Activated CD4-positive, alpha-beta T cell treated with anti-CD3 and anti-CD28 coated beads, Interleukin-2, amount 50 U/mL, for 4 hours (primary cell): ENCODE results near the gene MITF.

Experiments used
- DNase-seq, 2 experiments: peaks; one replicate each; pipeline ENCODE4 v3.0.0-alpha.2; 2020

Gene MITF

DNA sequence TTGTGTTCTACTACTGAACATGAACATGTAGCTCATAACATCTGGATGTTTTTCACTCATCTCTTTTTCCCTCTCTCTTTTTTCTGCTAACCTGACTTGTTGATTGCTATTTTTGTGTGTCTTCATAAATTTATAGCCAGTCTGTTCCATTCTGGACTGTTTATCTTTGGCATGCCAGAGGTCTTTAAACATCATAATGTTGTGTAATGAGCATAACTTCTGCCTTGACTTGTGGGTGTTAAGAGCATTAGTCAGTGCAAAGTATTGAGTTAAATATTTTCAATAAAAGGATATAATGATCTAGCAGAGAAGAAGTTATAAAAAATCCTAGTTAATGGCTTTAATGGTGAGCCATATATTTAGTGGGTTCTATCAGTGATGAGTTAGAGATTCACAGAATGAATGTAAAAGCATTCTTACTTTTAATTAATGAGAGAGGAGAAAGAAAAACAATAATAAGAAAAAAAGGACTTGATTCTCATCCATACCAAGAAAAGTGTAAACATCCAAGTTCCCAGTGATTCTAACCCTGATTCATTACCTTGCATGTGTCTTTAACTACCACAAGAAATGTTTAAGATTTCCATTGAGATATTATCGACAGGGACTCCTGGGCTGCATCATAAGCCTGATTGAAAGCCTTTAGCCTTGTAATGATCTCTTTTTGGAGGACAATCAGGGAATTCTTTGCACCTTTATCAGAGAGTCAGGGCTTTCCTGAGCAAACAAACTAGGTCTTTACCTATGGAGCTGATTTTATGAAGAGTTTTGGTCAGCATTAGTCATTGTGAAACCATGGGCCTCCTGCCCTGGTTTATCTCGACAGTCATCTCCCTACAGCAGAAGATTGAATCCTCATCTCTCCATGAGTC lies 22.9 kb downstream of the MITF start:
- no peak for DNase-seq

DNA sequence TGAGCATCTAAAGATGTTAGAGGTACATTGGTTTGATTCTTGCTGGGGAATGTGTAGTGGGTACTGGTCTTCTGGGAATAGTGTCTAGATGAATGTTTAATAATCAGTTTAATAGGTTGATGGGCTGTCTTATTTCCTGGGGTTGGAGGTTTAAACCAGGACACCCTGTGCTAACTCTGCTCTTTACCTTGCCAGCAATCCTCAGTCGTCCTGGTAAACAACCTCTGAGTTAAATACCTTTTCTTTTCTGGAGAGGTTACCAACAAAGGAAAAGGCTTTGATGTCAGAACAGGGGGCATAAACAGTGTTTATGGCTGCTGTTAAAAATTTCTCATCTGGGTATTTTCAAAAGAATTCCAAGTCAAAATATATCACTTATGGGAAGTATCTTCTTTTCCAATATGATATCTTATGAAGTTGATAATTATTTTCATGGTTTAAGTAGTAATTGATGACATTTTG lies 23.5 kb downstream of the MITF start:
- no peak for DNase-seq

DNA sequence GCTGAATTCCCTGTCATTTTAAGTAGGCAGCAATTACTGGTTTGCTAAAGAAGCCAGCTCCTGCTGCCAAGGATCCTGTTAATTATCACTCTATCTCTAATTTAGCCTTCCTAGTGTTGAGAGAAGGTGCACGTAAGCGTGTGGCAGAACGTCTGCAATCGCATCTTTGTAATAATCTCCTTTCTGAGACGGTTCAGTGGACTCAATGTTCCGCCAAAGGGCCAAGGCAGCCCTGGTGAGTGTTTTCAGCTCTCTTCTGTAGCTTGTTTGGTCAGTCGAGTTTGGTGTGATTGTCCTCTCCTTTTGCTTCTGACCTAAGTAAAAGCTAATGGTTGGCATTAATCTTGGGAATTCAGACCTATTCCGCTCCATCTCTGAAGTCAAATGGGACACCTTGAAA lies 24.2 kb downstream of the MITF start:
- no peak for DNase-seq

DNA sequence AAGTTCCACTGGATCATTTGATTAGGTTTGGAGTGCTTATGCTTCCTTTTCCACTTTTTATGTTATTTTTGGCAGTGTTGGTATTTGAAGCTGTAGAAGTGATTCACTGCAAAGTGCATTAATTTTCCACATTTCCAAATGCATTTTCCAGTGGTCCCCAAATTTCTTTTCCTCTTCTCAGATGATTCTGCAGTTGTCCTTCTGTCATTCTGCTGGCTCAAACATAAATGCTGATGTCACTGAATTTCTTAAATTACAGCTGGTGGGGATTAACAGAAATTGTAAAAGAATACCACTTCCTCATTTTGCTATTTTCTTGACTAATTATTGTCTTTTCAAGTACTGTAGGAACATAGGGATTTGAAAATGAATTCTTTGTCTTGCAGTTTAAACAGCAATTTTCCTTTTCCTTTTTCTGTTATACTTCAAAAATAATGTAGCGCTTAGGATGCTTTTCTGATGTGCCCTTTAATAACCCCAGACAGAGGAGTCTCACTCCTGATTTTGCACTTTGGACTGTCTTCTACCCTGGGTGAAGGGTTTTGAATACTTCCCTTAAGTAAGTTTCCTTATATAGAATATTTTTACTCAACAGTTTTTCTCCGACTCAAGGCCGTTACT lies 25.0 kb downstream of the MITF start:
- no peak for DNase-seq

DNA sequence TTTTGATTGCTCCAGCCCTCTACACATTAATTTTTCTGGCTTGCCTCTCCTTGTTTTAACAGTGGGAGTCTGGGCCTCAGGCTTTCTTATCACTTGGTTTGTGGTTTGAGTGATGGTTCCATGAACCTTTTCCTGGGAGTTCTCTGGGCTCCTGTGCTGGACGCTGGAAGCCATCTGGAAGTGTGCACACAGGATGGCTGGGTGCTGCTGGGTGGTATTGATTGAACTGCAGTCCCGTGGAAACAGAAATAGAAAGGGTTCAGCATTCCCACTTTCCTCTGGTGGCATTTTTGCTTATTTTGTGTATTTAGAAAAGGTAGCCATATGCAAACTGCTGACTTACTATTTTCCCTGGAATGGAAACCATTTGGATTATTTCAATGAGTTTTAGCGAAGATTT lies 25.6 kb downstream of the MITF start:
- no peak for DNase-seq

DNA sequence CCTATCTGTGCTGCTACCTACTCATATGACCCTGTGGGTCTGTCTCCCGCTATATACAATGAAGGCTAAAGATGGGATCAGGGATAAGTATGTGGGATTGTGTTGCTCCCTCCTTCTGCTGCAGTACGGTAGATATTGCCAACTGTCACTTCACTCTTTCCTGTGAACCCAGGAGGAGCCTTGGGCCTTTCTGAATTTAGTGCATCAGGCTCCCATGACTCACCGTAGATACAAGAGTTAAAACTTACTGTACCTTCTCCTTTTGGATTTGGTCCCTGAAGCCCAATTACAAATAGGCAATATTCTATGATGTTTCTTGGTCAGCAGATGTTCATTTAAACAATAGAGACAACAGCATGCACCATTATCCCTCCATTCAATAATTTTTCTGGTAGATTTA lies 27.4 kb downstream of the MITF start:
- no peak for DNase-seq

DNA sequence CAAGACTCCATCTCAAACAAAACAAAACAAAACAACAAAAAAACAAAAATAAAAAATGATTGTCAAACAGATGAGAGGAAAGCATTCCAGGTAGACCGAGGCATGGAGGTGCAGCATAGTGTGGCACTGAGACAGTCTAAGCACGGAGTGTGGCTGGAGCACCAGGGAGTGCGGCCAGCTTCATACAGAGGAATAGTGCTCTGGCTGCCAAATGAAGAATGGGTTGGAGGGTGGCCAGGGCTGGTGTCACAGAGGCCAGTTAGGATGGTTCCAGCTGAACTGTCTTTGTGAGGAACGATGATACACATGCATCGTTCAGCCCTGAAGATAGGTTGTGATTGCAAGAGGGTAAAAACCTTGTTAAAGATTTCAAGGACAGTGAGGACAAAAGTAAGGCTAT lies 28.3 kb downstream of the MITF start:
- no peak for DNase-seq

DNA sequence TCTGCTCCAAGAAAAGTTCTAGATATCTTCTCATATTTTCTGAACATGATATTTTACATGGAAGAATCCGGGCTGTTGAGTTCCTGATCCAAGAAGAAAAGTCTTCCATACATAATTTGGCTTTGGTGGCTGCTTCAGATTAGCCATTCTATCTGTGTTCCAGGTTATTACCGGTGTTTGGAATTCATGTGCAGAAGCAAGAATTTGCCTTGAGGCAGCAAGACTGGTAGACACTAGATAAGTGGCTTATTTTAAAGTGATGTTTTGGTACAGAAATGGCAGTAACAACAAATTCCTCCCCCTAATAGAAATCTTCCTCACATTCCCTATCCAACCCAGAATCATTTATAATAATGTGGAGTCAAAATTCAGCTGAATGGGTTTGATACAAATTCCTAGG lies 29.2 kb downstream of the MITF start:
- DNase-seq: no peak

DNA sequence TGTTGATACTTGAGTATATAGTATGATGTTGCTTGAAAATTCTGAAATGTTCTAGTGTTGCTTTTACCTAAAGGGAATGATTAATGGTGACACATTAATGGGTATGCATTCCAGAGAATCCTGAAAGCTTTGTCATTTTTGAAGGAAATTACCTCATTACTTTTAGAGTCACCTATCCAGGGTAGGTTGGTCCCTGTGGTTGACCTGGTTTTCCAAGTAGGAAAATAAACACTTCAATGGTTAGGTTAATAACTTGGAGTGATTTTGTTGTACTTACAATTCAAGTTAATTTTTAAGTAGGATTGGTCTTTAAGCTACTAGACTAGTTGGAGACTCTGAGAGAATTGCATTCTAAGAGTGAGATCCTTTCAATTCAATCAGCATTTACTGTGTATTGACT lies 31.0 kb downstream of the MITF start:
- DNase-seq: no peak

DNA sequence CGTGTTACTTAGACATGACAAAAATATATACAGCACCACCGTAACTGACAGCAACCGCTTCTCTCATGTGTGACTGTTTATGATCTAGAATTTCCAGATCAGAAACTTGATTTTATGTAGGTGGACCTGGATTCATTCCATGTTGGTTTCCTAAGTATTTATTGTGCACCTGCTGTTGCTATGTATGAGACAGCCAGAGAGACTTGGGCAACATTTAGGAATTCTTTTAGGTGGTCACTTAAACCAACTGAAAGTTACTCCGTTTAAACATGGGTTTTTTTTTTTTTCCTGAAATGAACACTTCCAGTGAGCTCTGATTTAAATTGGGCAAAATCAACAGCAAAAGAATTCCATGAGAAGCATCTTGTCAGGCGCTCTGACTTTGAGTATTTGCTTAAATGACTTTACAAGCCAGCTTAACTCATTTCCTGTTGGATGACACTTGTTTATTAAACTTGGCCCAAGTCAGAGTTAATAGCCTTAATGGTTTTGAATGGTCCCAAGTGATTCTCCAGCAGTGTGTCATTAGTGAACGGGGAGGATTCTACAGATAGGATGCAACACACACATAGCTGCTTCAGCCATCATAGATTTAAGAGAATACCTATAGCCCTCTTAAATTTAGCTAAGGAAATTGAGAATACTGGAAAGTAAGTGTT lies 31.8 kb downstream of the MITF start:
- DNase-seq: no peak

DNA sequence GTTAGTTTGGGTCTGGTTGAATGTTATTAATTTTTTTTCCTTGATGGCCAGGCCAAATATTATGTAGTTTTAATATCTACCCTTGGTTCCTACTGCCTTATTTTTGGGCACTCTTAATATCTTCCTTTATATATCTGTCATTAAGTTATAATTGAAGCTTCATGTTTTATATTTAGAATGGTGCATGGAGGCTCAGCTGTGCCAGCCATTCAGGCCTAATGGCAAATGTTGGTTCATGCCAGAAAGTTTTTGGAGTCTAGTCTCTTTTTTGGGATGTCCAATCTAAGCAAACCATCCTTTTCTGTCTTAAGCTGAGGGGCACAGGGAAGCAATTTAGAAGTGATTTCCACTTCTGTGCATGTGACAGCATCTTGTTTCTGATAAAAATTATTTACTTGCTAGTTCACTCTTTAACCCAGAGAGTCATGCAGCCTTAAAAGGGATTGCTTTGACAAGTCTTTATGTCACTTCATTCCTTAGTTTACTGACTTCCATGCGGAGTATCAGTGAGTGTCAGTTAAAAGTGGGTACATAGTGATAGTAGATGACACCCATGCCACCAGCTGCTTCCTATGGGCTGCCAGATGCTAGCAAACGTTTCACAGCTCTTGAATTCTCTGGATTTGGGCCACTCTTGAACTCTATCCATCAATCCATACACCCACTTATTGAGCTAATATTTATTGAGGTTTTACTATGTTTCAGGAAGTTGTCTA lies 33.0 kb downstream of the MITF start:
- DNase-seq: no peak

DNA sequence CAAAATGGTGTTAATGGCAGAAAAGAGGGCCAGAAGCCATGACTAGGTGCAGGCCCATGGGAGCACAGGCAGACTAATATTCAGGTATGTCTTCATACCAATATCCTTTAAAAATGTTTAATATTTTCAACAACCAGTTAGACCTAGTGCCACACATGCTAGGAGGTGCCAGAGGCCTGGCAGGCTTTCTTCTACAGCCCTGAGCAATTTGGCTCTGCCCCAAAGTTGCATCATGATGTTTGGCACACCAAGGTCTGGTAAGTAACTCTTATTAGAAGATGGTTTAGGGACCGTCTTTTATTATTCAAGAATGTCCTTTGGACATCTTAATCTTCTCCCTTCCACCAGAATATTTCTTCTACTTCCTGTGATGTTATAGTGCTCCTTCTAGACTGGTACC lies 34.8 kb downstream of the MITF start:
- DNase-seq: no peak

DNA sequence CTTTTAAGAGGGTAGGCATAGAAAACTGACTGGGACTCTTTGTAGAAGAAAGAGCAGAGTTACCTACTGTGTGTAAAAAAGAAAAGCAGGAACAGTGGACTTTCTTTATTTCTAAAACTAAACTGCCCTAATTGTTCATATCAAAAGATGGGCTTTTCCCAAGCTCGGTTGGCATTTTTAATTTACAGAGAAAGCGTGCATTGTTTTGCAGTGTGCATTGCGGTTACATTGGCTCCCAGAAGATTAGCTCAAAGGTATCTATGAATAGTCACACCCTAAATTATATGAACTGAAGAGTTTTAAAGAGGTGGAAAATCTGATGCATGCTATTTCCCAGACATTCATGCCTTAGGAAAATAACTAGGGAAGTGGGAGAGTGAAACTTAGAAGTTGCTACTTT lies 36.5 kb downstream of the MITF start:
- no peak for DNase-seq

DNA sequence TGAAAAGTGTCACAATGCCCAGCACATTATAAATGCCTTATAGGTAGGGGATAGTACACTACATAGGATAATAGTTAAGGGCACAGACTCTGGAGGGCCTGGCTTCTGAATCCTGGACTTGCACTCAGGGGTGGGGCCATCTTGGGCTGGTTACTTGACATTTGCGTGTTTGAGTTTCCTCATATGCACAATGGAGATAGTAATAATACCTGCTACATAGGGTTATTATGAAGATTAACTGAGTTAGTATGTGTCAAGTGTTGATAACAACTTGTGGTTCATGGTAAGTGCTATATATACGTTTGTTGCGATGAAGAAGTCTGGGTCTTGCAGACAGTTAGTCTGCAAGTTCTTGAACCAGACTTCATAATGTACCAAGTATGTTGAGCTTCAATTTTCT lies 37.0 kb downstream of the MITF start:
- DNase-seq: no peak

DNA sequence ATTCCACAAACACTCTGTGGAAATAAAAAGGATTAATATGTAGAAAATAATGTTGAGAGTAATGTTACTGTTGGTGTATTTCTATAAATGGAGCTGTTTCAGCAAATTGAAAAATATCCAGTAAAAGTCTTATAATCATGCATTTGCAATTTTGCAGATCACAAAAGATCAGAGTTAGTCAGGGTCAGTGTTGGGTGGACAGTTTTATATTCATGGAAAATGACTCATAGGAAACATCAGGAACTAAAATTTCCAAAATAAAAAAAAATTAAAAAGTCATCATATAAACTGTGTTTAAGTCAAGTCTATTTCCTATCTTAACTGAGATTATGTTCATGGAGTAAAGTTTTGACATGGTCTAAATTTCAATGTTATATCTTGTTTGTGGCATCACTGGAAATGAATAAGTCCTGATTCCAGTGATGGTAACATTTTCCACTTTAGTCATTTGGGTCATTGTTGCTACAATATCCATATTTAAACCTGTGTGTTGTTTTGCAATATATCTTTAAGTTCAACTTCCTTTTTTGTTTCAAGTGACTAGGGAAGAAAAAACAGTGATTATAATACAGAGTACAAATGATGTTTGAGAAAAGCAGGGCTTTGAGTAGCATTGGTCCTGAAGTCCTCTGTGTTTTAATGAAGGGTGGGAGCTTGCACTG lies 37.8 kb downstream of the MITF start:
- DNase-seq: no peak

DNA sequence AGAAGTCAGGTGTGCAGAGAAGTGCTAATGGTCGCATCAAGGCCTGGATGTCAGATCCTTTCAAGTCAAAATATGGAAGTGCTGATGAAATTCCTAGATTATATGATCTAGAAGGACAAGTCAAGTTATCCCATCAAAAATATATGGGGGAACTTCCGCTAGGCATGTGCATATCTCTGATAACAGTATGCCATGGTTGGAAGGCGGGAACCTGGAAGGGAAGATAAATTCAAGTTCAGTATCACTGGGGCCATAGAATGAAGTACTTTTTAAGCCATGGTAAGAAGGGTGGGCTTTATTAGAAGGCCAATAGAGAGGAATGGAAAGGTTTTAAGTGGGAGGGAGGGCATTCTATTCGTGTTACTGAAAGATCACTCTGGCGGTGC lies 38.3 kb downstream of the MITF start:
- DNase-seq: no peak

DNA sequence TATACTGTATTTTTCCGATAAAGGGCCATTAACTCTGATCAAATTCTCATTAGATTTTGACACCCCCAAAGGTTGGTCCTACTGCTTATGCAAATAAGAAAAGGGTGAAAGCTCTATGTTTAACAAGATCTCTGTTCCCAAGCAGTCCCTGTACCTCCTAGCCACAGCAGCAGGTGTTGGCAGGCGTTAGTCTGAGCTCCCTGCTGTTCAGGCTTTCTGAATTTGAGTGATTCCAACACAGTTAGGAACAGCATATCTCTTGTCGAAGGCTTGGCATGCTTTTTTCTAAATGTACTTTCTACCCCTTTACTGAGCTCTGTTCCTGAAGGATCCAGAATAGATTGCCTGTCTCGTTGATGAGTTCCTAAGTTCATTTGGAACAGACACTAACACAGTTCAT lies 42.3 kb downstream of the MITF start:
- no peak for DNase-seq

DNA sequence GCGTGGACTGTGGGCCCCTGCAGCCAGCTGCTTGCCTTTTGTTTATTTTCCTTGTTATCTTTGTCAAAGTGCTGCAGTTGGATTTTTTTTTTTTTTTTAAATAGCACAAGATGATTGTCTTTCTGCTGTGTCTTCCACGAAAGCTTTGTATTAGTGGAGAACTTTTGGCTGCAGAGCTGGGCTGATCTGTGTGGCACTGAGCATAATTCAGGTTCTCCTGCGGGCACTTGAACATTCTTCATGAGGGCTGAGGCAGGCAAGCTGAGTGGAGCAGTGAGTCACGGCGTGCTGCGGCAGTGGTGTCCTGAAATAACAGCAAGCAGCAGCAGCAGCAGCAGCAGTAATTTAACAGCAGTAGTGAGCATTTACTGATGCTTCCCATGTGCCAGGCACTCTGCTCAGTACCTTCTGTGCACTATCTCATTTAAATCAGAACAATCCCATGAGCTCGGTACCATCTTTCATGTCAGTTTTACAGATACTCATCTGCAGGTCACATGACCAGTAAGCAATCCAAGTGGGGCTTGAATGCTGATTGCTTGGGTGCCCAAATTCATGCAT lies 45.8 kb downstream of the MITF start:
- DNase-seq: no peak

DNA sequence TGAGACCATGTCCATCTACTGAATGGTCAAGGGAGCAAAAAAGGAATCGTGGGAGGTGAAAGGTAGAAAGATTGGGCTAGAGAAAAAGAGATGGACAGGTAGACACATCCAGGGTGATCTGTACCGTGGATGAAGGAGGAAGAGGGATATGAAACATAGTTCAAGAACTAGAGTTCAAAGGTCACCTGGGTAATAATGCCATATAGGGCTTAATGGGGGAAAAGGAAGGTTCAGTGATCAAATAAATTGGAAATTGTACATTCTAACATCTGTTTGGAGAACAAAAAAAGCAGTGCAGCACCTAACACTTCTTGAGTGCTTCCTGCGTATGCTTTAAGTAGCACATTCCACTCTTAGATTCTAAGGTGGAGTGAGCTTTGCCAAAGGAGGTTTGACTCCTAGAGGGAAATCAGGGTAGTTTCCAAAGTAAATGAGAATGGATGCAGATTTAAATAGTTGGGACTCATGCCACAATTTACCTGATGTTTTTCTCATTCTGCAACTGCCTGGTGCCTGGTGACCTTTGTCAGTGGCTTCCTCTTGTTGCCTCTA lies 46.6 kb downstream of the MITF start:
- DNase-seq: no peak

DNA sequence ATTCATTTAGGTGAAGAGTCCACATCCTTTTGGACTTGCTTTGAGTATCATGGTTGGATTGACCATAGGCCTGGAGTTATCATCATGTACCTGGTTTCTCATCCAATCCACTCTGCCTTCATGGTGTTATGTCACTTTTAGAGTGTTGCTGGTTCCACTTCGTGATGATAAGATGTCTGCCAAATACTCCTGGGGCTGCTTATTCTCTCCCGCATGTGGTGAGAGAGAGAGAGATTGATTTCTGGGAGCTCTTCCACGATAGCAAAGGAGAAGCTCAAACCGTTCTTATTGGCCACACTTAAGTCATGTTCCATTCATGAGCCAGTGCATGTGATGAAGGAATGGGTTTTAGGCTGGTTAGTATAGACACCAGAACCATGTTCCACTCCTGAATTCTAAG lies 47.6 kb downstream of the MITF start:
- no peak for DNase-seq

DNA sequence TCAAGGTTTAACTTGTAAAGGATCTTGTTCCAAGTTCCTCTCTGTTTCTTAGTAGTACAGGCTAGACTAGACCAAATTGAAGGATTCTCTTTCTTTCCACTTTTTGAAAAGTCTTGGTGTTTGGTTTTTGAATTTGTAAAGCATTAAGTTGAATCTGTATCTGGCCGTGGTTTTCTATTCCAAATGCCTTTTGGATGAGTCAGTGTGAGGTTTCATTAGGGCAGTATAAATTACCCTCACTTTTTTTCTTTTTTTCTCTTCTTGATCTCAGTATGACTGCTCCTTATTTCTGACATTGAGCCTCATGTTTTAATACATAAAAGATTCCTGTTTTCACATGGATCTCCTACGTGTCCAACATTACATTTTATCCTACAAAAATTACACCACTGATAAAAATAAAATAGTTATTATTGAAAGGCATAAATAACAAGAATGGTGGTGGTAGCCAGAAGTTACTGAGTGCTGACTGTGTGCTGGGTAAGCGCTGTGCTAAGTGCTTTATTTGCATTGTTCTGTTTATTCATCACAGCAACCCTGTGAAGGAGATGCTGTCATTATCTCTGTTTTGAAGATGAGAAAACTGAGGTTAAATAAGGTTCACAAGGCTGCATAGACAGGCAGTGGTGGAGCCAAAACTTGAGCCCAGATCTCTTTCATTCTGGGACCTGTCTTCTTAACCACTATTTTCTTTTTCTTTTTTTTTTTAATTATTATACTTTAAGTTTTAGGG lies 48.3 kb downstream of the MITF start:
- DNase-seq: no peak

DNA sequence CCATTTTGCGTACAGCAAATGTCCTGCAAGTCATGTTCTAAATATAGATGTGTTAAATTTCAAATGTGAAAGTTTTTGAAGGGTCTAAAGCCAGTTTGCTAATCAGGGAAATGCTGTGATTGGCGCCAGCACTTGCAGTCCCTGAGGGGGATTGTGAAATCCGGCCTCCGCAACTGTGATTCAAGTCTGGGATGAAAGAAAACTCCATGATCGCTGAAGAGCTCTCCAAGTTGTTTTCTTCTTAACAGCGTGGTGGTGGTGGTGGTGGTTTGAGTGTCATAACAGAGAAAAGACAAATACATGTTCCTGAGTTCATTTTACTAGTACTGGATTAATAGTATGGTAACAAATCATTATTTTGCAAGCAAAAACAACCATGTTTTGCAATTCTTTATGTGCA lies 51.8 kb downstream of the MITF start:
- no peak for DNase-seq
